Astrocyte (in vitro differentiated cells and primary cell): ENCODE data around the gene ARHGAP21. TPM values are rescaled to one million over a fixed set of nuclear protein-coding genes. Genes with fewer than 3 reads are reported as not detected.

Experiments
- DNase-seq: peaks from one replicate; pipeline ENCODE4 v3.0.0-alpha.2; 2010; ENCODE audit warnings: low read depth
- FAIRE-seq: peaks from 2 replicates; lab custom pipeline; 2011; peaks lifted over from hg19 to GRCh38; lab: Jason Lieb, UNC
- H2AFZ ChIP-seq: 2 replicates; pipeline ENCODE4 v1.6.0; 2012; ENCODE audit warnings: low read depth, low read length, inconsistent platforms
- H3K27ac ChIP-seq: 2 replicates; pipeline ENCODE4 v1.5.1; 2011; ENCODE audit warnings: low read depth, low read length, inconsistent platforms
- H3K27me3 ChIP-seq: 2 replicates; pipeline ENCODE4 v1.6.0; 2011; ENCODE audit warnings: low read length, inconsistent platforms; ENCODE audit not compliant: insufficient read depth
- H3K36me3 ChIP-seq: 2 replicates; pipeline ENCODE4 v1.5.1; 2011; ENCODE audit warnings: low read length, inconsistent platforms; ENCODE audit not compliant: insufficient read depth
- H3K4me1 ChIP-seq: 2 replicates; pipeline ENCODE4 v1.5.1; 2011; ENCODE audit warnings: low read length, inconsistent platforms; ENCODE audit not compliant: insufficient read depth
- H3K4me2 ChIP-seq: 2 replicates; pipeline ENCODE4 v1.6.0; 2012; ENCODE audit warnings: low read length, inconsistent platforms
- H3K4me3 ChIP-seq: 2 replicates; pipeline ENCODE4 v1.5.1; 2011; ENCODE audit warnings: low read depth, mild to moderate bottlenecking, low read length, inconsistent platforms; ENCODE audit not compliant: insufficient read depth
- H3K79me2 ChIP-seq: 2 replicates; pipeline ENCODE4 v1.6.0; 2012; ENCODE audit warnings: mild to moderate bottlenecking, low read length, inconsistent platforms; ENCODE audit not compliant: insufficient read depth
- H3K9ac ChIP-seq: 2 replicates; pipeline ENCODE4 v1.6.0; 2012; ENCODE audit warnings: mild to moderate bottlenecking, low read length, inconsistent platforms
- H3K9me3 ChIP-seq: 2 replicates; pipeline ENCODE4 v1.5.1; 2012; ENCODE audit warnings: low read depth, mild to moderate bottlenecking, low read length, inconsistent platforms; ENCODE audit not compliant: insufficient read depth
- H4K20me1 ChIP-seq: 2 replicates; pipeline ENCODE4 v1.6.0; 2012; ENCODE audit warnings: low read length, inconsistent platforms; ENCODE audit not compliant: insufficient read depth
- H3K27ac Mint-ChIP-seq: one replicate; pipeline ENCODE4 v1.8.0; 2021; ENCODE audit warnings: mild to moderate bottlenecking, mixed read lengths; ENCODE audit not compliant: unreplicated experiment
- H3K27me3 Mint-ChIP-seq: one replicate; pipeline ENCODE4 v1.8.0; 2021; ENCODE audit warnings: low read depth, mixed read lengths; ENCODE audit not compliant: unreplicated experiment
- H3K36me3 Mint-ChIP-seq: one replicate; pipeline ENCODE4 v1.8.0; 2021; ENCODE audit warnings: low read depth, mixed read lengths; ENCODE audit not compliant: unreplicated experiment
- H3K4me1 Mint-ChIP-seq: one replicate; pipeline ENCODE4 v1.8.0; 2021; ENCODE audit warnings: low read depth, mixed read lengths; ENCODE audit not compliant: unreplicated experiment
- H3K4me3 Mint-ChIP-seq: one replicate; pipeline ENCODE4 v1.8.0; 2021; ENCODE audit warnings: mild to moderate bottlenecking, moderate library complexity, mixed read lengths; ENCODE audit not compliant: unreplicated experiment
- H3K9me3 Mint-ChIP-seq: one replicate; pipeline ENCODE4 v1.8.0; 2021; ENCODE audit warnings: mild to moderate bottlenecking, mixed read lengths; ENCODE audit not compliant: unreplicated experiment
- EZH2 ChIP-seq: IDR thresholded peaks from 2 replicates; pipeline ENCODE4 v1.6.1; 2012; ENCODE audit warnings: mild to moderate bottlenecking, low read length, inconsistent platforms; ENCODE audit not compliant: insufficient read depth
- total RNA-seq: library from RNA; stranded (reverse); gene quantifications from 2 replicates; pipeline ENCODE4 v1.2.1, GENCODE V29; 2021
- TF ChIP-seq, protein P1 (sequence below): IDR thresholded peaks from 2 replicates; pipeline ENCODE4 v1.5.1; 2011; ENCODE audit warnings: low read depth, mild to moderate bottlenecking, inconsistent platforms, low read length, moderate library complexity; ENCODE audit not compliant: insufficient read depth

The ARHGAP21 gene
- total RNA-seq, 1 donor from 2014 or later: 107 TPM

DNA sequence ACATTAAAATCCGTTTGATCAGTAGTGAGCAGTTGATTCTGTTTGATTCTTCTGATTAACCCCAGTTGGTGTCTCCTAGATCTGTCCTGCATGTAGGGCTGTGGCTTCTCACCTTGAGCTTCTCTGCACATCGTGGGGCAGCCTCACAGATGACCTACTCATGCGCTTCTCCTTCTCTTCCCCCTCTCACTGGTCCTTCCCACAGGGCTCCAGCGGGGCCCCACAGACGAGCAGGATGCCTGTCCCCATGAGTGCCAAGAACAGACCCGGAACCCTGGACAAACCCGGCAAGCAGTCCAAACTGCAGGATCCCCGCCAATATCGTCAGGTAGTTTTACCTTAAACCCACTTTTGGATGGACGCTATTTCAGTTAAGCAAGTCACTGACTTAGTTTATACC lies 178.9 kb downstream of the ARHGAP21 start:
- Histone ChIP-seq H3K4me2 (no peak overlapping the region), H2AFZ (no peak overlapping the region), H3K79me2 (no peaks in the 10 kb centered on the region), H3K9me3 (no peaks in the 10 kb centered on the region), H3K4me1 (no peaks in the 10 kb centered on the region), H4K20me1 (no peaks in the 10 kb centered on the region), H3K9ac (no peak overlapping the region), H3K27ac (no peak overlapping the region), H3K27me3 (no peaks in the 10 kb centered on the region), H3K36me3 (peaks cover 25% of the 10 kb centered on the region), H3K4me3 (no peak overlapping the region)
- TF ChIP-seq, protein P1, sequence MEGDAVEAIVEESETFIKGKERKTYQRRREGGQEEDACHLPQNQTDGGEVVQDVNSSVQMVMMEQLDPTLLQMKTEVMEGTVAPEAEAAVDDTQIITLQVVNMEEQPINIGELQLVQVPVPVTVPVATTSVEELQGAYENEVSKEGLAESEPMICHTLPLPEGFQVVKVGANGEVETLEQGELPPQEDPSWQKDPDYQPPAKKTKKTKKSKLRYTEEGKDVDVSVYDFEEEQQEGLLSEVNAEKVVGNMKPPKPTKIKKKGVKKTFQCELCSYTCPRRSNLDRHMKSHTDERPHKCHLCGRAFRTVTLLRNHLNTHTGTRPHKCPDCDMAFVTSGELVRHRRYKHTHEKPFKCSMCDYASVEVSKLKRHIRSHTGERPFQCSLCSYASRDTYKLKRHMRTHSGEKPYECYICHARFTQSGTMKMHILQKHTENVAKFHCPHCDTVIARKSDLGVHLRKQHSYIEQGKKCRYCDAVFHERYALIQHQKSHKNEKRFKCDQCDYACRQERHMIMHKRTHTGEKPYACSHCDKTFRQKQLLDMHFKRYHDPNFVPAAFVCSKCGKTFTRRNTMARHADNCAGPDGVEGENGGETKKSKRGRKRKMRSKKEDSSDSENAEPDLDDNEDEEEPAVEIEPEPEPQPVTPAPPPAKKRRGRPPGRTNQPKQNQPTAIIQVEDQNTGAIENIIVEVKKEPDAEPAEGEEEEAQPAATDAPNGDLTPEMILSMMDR: no peak
- TF ChIP-seq EZH2: no peak
- DNase-seq (no peak), FAIRE-seq (no peak)
- H3K4me1 Mint-ChIP-seq: no peaks in the 10 kb centered on the region
- H3K27ac Mint-ChIP-seq: no peak overlapping the region
- H3K27me3 Mint-ChIP-seq: no peaks in the 10 kb centered on the region
- H3K36me3 Mint-ChIP-seq: peaks cover 43% of the 10 kb centered on the region
- no peaks in the 10 kb centered on the region for H3K9me3 Mint-ChIP-seq
- no peak overlapping the region for H3K4me3 Mint-ChIP-seq

GRCh38 chr10:24542314-24543270 lies 181.1 kb downstream of the ARHGAP21 start:
- Histone ChIP-seq H2AFZ (no peak overlapping the region), H3K9ac (no peak overlapping the region), H4K20me1 (no peaks in the 10 kb centered on the region), H3K9me3 (no peaks in the 10 kb centered on the region), H3K79me2 (no peaks in the 10 kb centered on the region), H3K4me1 (no peaks in the 10 kb centered on the region), H3K4me2 (no peak overlapping the region), H3K36me3 (peaks cover 29% of the 10 kb centered on the region), H3K27ac (no peak overlapping the region), H3K27me3 (no peaks in the 10 kb centered on the region), H3K4me3 (no peak overlapping the region)
- TF ChIP-seq, protein P1: no peak
- no peak overlapping the region for H3K4me3 Mint-ChIP-seq
- H3K9me3 Mint-ChIP-seq: no peaks in the 10 kb centered on the region
- no peaks in the 10 kb centered on the region for H3K4me1 Mint-ChIP-seq
- no peaks in the 10 kb centered on the region for H3K27me3 Mint-ChIP-seq
- H3K36me3 Mint-ChIP-seq: peaks cover 38% of the 10 kb centered on the region
- FAIRE-seq: no peak
- DNase-seq: no peak
- H3K27ac Mint-ChIP-seq: no peak overlapping the region

- Histone ChIP-seq H3K4me2 (no peak overlapping the region), H4K20me1 (no peaks in the 10 kb centered on the region), H3K4me3 (no peak overlapping the region), H3K9me3 (no peaks in the 10 kb centered on the region), H3K27ac (no peak overlapping the region), H3K79me2 (no peaks in the 10 kb centered on the region), H3K36me3 (peaks cover 33% of the 10 kb centered on the region), H2AFZ (no peak overlapping the region), H3K4me1 (no peaks in the 10 kb centered on the region), H3K9ac (no peak overlapping the region), H3K27me3 (no peaks in the 10 kb centered on the region)
- Mint-ChIP-seq H3K27ac (no peak overlapping the region), H3K27me3 (no peaks in the 10 kb centered on the region), H3K4me1 (no peaks in the 10 kb centered on the region), H3K4me3 (no peak overlapping the region), H3K9me3 (no peaks in the 10 kb centered on the region), H3K36me3 (peaks cover 39% of the 10 kb centered on the region)
- FAIRE-seq (no peak), DNase-seq (no peak)
- TF ChIP-seq, protein P1: no peak
- no peak for TF ChIP-seq EZH2
Observed at GRCh38 chr10:24541239-24541753, 182.4 kb downstream of the ARHGAP21 start.
